Loucy (cell line): ENCODE data around the gene ASF1B.

Experiments used
- H2AFZ ChIP-seq: fragments of 200-600 bp; sonication (generic); 2 replicates; pipeline ENCODE4 v1.6.0; 2016; ENCODE audit warnings: antibody characterized with exemption, mild to moderate bottlenecking, low read length, moderate library complexity
- H3F3A ChIP-seq: fragments of 200-600 bp; 2 replicates; pipeline ENCODE4 v1.6.0; 2016; ENCODE audit warnings: antibody characterized with exemption, low read depth, mild to moderate bottlenecking
- H3K27me3 ChIP-seq: fragments of 200-600 bp; sonication (generic); 2 replicates; pipeline ENCODE4 v1.6.1; 2014; ENCODE audit warnings: low read length, mild to moderate bottlenecking; ENCODE audit not compliant: insufficient read depth, poor library complexity, severe bottlenecking
- H3K36me3 ChIP-seq: fragments of 200-600 bp; sonication (generic); 2 replicates; pipeline ENCODE4 v1.6.1; 2016; ENCODE audit warnings: low read length; ENCODE audit not compliant: insufficient read depth
- H3K4me1 ChIP-seq: fragments of 200-600 bp; sonication (generic); 2 replicates; pipeline ENCODE4 v1.5.1; 2014; ENCODE audit warnings: low read length, mild to moderate bottlenecking; ENCODE audit not compliant: insufficient read depth, poor library complexity, severe bottlenecking
- H3K4me2 ChIP-seq: fragments of 200-600 bp; sonication (generic); 2 replicates; pipeline ENCODE4 v1.6.0; 2014; ENCODE audit warnings: antibody characterized with exemption, low read length, low read depth, mild to moderate bottlenecking; ENCODE audit not compliant: poor library complexity, severe bottlenecking
- H3K4me3 ChIP-seq: fragments of 200-600 bp; sonication (generic); 2 replicates; pipeline ENCODE4 v1.5.1; 2014; ENCODE audit warnings: low read length, mild to moderate bottlenecking, mixed read lengths; ENCODE audit not compliant: poor library complexity, severe bottlenecking
- H3K79me2 ChIP-seq: fragments of 200-600 bp; sonication (generic); 2 replicates; pipeline ENCODE4 v1.6.1; 2014; ENCODE audit warnings: low read length; ENCODE audit not compliant: insufficient read depth
- H3K9ac ChIP-seq: fragments of 200-600 bp; sonication (generic); 2 replicates; pipeline ENCODE4 v1.6.0; 2014; ENCODE audit warnings: mild to moderate bottlenecking, low read depth, low read length, moderate library complexity; ENCODE audit not compliant: poor library complexity, severe bottlenecking
- H3K9me2 ChIP-seq: fragments of 200-600 bp; sonication (generic); replicated peaks from 2 replicates; pipeline ENCODE4 v1.6.1; 2016; ENCODE audit warnings: low read depth, low read length, mixed read lengths
- H3K9me3 ChIP-seq: fragments of 200-600 bp; sonication (generic); 2 replicates; pipeline ENCODE4 v1.6.1; 2014; ENCODE audit warnings: mild to moderate bottlenecking, antibody characterized with exemption, low read length, low read depth; ENCODE audit not compliant: insufficient read depth
- H4K20me1 ChIP-seq: fragments of 200-600 bp; sonication (generic); 2 replicates; pipeline ENCODE4 v1.6.0; 2014; ENCODE audit warnings: antibody characterized with exemption, low read length, mild to moderate bottlenecking; ENCODE audit not compliant: insufficient read depth, poor library complexity, severe bottlenecking
- EZH2phosphoT487 ChIP-seq: fragments of 200-600 bp; IDR thresholded peaks from 2 replicates; pipeline ENCODE4 v1.6.1; 2018; ENCODE audit warnings: antibody characterized with exemption, mild to moderate bottlenecking, moderate library complexity, borderline replicate concordance
- TF ChIP-seq, protein P1 (sequence below): fragments of 200-600 bp; sonication (generic); conservative IDR thresholded peaks from 2 replicates; pipeline ENCODE4 v1.5.1; 2014; ENCODE audit warnings: mild to moderate bottlenecking, antibody characterized with exemption, low read length

ASF1B gene

DNA sequence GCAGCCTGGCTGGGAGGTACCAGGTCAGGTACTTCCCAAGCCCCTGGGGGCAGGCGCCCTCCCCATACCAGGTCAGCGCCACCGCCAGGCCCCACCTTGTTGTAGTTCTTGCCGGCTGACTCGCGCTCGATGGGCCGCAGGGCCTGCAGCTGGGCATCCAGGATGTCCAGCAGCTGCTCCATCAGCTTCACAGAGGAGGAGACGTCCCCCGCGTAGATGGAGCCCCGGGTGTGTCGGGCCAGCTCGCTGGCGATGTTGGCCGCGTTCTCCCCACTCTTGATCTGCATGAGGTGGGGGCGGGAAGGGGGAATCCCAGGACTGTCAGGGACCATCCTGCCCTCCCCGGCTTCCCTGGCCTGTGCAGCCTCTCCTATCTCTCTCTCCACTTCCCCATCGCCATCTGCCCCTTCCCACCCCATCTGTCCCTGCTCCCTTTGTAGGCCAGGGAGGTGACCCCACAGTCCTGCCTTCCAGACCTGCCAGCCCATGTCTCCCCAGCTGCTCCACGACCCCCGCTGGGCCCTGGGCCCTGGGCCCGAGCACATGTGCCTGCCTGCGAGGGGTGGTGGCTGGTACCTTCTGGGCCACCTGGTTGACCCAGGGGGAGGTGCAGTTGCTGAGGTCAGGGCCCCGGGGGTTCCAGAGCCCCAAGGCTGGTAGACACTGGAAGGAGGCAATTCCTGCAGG, 23.8 kb upstream of the ASF1B start:
- Histone ChIP-seq H3K79me2 (no peaks in the 10 kb centered on the region), H3K9ac (no peak overlapping the region), H3F3A (no peaks in the 10 kb centered on the region), H3K4me3 (no peak overlapping the region), H4K20me1 (no peaks in the 10 kb centered on the region), H3K4me2 (no peak overlapping the region), H3K9me3 (no peaks in the 10 kb centered on the region), H3K27me3 (no peaks in the 10 kb centered on the region), H2AFZ (no peak overlapping the region), H3K9me2 (no peaks in the 10 kb centered on the region), H3K4me1 (no peaks in the 10 kb centered on the region), H3K36me3 (peaks cover 35% of the 10 kb centered on the region; the same call in 1 of the 2 replicates)
- no peak for TF ChIP-seq EZH2phosphoT487
- TF ChIP-seq, protein P1, sequence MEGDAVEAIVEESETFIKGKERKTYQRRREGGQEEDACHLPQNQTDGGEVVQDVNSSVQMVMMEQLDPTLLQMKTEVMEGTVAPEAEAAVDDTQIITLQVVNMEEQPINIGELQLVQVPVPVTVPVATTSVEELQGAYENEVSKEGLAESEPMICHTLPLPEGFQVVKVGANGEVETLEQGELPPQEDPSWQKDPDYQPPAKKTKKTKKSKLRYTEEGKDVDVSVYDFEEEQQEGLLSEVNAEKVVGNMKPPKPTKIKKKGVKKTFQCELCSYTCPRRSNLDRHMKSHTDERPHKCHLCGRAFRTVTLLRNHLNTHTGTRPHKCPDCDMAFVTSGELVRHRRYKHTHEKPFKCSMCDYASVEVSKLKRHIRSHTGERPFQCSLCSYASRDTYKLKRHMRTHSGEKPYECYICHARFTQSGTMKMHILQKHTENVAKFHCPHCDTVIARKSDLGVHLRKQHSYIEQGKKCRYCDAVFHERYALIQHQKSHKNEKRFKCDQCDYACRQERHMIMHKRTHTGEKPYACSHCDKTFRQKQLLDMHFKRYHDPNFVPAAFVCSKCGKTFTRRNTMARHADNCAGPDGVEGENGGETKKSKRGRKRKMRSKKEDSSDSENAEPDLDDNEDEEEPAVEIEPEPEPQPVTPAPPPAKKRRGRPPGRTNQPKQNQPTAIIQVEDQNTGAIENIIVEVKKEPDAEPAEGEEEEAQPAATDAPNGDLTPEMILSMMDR, result no peak

DNA sequence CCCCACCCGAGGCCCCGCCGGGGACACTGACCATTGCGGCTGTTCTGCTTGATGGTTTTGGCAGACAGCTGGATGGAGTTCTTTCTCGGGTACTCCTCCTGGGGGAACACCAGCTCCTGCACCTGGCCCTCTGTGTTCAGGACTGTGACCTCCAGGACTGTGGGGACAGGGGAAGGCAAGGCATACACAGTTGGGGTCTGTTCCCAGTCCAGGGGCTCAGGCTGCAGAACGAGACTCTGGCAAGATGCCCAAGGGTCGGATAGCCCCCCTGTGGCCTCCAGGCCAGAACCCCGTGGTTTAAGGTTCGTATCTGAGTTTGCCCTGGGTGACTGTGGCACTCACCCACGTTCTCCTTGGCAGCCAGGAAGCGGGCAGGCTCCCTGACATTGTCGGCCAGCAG, 22.7 kb upstream of the ASF1B start:
- Histone ChIP-seq H3K9ac (no peak overlapping the region), H3K9me3 (no peaks in the 10 kb centered on the region), H2AFZ (no peak overlapping the region), H3K36me3 (peaks cover 35% of the 10 kb centered on the region; the same call in 1 of the 2 replicates), H4K20me1 (no peaks in the 10 kb centered on the region), H3K9me2 (no peaks in the 10 kb centered on the region), H3K4me2 (no peak overlapping the region), H3K79me2 (no peaks in the 10 kb centered on the region), H3K27me3 (no peaks in the 10 kb centered on the region), H3K4me3 (no peak overlapping the region), H3K4me1 (no peaks in the 10 kb centered on the region), H3F3A (no peaks in the 10 kb centered on the region)
- TF ChIP-seq, protein P1, result no peak
- TF ChIP-seq EZH2phosphoT487, result no peak

DNA sequence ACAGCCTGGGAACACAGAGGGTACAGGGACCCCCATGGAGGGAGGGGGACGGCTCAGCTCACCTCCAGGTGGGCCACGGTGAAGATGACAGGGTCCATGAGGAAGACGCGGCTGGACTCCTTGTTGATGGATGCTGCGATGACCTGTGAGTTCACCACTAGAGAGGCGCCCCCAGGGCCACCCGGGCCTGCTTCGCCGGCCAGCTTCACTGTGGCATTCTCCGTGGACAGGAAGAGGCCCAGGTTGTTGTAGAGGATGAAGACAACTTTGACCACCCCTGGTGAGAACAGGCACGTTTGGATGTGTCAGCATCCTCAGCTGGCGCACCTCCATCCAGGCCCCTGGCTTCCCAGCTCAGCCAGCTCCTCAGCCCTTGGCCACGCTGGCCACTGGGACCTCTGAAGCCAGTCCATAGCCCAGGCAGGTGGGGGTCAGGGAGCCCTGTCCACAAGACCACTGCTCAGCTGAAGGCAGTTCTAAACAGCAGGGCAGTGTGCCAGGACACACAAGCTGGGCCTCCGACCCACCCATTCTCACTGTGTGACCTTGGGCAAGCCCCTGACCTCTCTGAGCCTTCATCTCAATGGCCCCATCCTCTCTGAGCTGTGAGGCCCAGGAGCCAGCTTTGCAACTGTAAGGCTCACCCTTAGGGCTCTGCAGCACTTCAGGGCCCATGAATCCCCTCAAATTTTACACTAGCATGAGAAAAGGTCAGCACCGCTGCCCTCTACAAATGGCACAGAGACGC, 22.1 kb upstream of the ASF1B start:
- Histone ChIP-seq H2AFZ (no peak overlapping the region), H4K20me1 (no peaks in the 10 kb centered on the region), H3K36me3 (peaks cover 35% of the 10 kb centered on the region; the same call in 1 of the 2 replicates), H3K27me3 (no peaks in the 10 kb centered on the region), H3K9me3 (no peaks in the 10 kb centered on the region), H3K4me1 (no peaks in the 10 kb centered on the region), H3F3A (no peaks in the 10 kb centered on the region), H3K79me2 (no peaks in the 10 kb centered on the region), H3K4me3 (no peak overlapping the region), H3K4me2 (no peak overlapping the region), H3K9ac (no peak overlapping the region), H3K9me2 (no peaks in the 10 kb centered on the region)
- TF ChIP-seq, protein P1, result no peak
- no peak for TF ChIP-seq EZH2phosphoT487
